GM20431 (cell line): ENCODE data around the gene PHGDH.

Experiments used
- in situ Hi-C: fragments of 300-500 bp; cut with MseI, MboI; formaldehyde crosslinking; loops from one replicate; pipeline ENCODE4 v1.15.0; 2020; ENCODE audit warnings: low sequenced_read_pairs; ENCODE audit not compliant: unreplicated experiment

PHGDH gene

GRCh38 chr1:119711804-119712341, at the start of gene PHGDH:
Gene PHGDH, plus strand, starts transcription at chr1:119711934. Its CDS starts 89 bp downstream, at chr1:119712023.
- in situ Hi-C loops: no loop called here

- in situ Hi-C loops: no loop called here
Observed at GRCh38 chr1:119662034-119662437, 49.7 kb upstream of the PHGDH start.

GRCh38 chr1:119664067-119664466, 47.7 kb upstream of the PHGDH start:
- in situ Hi-C loops: no loop called here

GRCh38 chr1:119667173-119667572, 44.6 kb upstream of the PHGDH start:
- in situ Hi-C loops: no loop called here

GRCh38 chr1:119670898-119671297, 40.8 kb upstream of the PHGDH start:
- in situ Hi-C loops: no loop called here

GRCh38 chr1:119673171-119673940, 38.4 kb upstream of the PHGDH start:
- in situ Hi-C loops: no loop called here

- in situ Hi-C loops: no loop called here
Observed at GRCh38 chr1:119674111-119674526, 37.6 kb upstream of the PHGDH start.

- in situ Hi-C loops: loop anchor here (5.0 kb wide), 1 partner anchor 73 kb away; no protein-coding TSS in a partner anchor
Observed at GRCh38 chr1:119674835-119675289, 36.9 kb upstream of the PHGDH start.

GRCh38 chr1:119675349-119676345, 36.1 kb upstream of the PHGDH start:
- in situ Hi-C loops: loop anchor here (5.0 kb wide), 1 partner anchor 73 kb away; no protein-coding TSS in a partner anchor

- in situ Hi-C loops: loop anchor here (5.0 kb wide), 1 partner anchor 74 kb away; no protein-coding TSS in a partner anchor
Observed at GRCh38 chr1:119676571-119677206, 35.0 kb upstream of the PHGDH start.

GRCh38 chr1:119679223-119679622, 32.5 kb upstream of the PHGDH start:
- in situ Hi-C loops: loop anchor here (5.0 kb wide), 1 partner anchor 77 kb away; no protein-coding TSS in a partner anchor

GRCh38 chr1:119680193-119680592, 31.5 kb upstream of the PHGDH start:
- in situ Hi-C loops: no loop called here

- in situ Hi-C loops: no loop called here
Observed at GRCh38 chr1:119680723-119681122, 31.0 kb upstream of the PHGDH start.

GRCh38 chr1:119681560-119681959, 30.2 kb upstream of the PHGDH start:
- in situ Hi-C loops: no loop called here

- in situ Hi-C loops: no loop called here
Observed at GRCh38 chr1:119682141-119682540, 29.6 kb upstream of the PHGDH start.

- in situ Hi-C loops: no loop called here
Observed at GRCh38 chr1:119683893-119684292, 27.8 kb upstream of the PHGDH start.

- in situ Hi-C loops: no loop called here
Observed at GRCh38 chr1:119686661-119687060, 25.1 kb upstream of the PHGDH start.

GRCh38 chr1:119687434-119688079, 24.2 kb upstream of the PHGDH start:
- in situ Hi-C loops: no loop called here

- in situ Hi-C loops: no loop called here
Observed at GRCh38 chr1:119688810-119689209, 22.9 kb upstream of the PHGDH start.
